Fibroblast of lung (primary cell): Measurements from ENCODE around the gene MRPL46. TPM values are rescaled to one million over a fixed set of nuclear protein-coding genes. Genes with fewer than 3 reads are reported as not detected.
A peak's percentile ranks its signal among the peaks of the same experiment; 100 is the strongest.

Experiments used
- DNase-seq, 2 donors: peaks; one replicate each; pipeline versions ENCODE4 v3.0.0 to v3.0.0-alpha.2; 2010; ENCODE audit warnings: low read depth in 2 of 2
- H2AFZ ChIP-seq: 2 replicates; pipeline ENCODE4 v1.5.1; 2012; ENCODE audit warnings: low read length, control low read depth, inconsistent platforms
- H3K27ac ChIP-seq: 2 replicates; pipeline ENCODE4 v1.5.1; 2011; ENCODE audit warnings: low read length, control low read depth; ENCODE audit not compliant: insufficient read depth
- H3K27me3 ChIP-seq: 2 replicates; pipeline ENCODE4 v1.5.1; 2011; ENCODE audit warnings: mild to moderate bottlenecking, low read length; ENCODE audit not compliant: control insufficient read depth, insufficient read depth
- H3K36me3 ChIP-seq: 2 replicates; pipeline ENCODE4 v1.5.1; 2011; ENCODE audit warnings: low read length; ENCODE audit not compliant: control insufficient read depth, insufficient read depth
- H3K4me1 ChIP-seq: 2 replicates; pipeline ENCODE4 v1.5.1; 2011; ENCODE audit warnings: low read length; ENCODE audit not compliant: control insufficient read depth, insufficient read depth; ENCODE audit errors: extremely low read depth
- H3K4me2 ChIP-seq: 2 replicates; pipeline ENCODE4 v1.5.1; 2011; ENCODE audit warnings: low read length, control low read depth; ENCODE audit not compliant: insufficient read depth; ENCODE audit errors: extremely low read depth
- H3K4me3 ChIP-seq, 4 experiments: fragments of 200-600 bp in 1 of 4; sonication (generic) in 1 of 4; replicated peaks in 1 of 4; 2 replicates each; pipeline ENCODE4 v1.5.1; 2011 to 2016; ENCODE audit warnings: low read length in 4 of 4, low read depth in 3 of 4, mild to moderate bottlenecking in 3 of 4, control low read depth in 2 of 4, inconsistent platforms in 1 of 4, mixed read lengths in 1 of 4; ENCODE audit not compliant: insufficient read depth in 1 of 4; ENCODE audit errors: control extremely low read depth in 1 of 4
- H3K79me2 ChIP-seq: 2 replicates; pipeline ENCODE4 v1.5.1; 2012; ENCODE audit warnings: mild to moderate bottlenecking, low read length, inconsistent platforms; ENCODE audit not compliant: control insufficient read depth, insufficient read depth
- H3K9ac ChIP-seq: 2 replicates; pipeline ENCODE4 v1.5.1; 2011; ENCODE audit warnings: mild to moderate bottlenecking, low read length, control low read depth; ENCODE audit not compliant: insufficient read depth
- H3K9me3 ChIP-seq: 2 replicates; pipeline ENCODE4 v1.5.1; 2012; ENCODE audit warnings: low read depth, low read length; ENCODE audit not compliant: control insufficient read depth, insufficient read depth
- H4K20me1 ChIP-seq: 2 replicates; pipeline ENCODE4 v1.5.1; 2011; ENCODE audit warnings: low read length; ENCODE audit not compliant: control insufficient read depth, insufficient read depth; ENCODE audit errors: extremely low read depth
- EZH2 ChIP-seq: IDR thresholded peaks from 2 replicates; pipeline ENCODE4 v1.5.1; 2012; ENCODE audit warnings: low read length, control low read depth, mild to moderate bottlenecking; ENCODE audit errors: missing control alignments
- polyA plus RNA-seq, 2 donors: library from polyadenylated mRNA; depleted of rRNA in 1 of 2; stranded (reverse) in 1 of 2; unstranded in 1 of 2; fragments of >200 nt; gene quantifications; 2 replicates each; pipeline ENCODE4 v1.2.1, GENCODE V29; 2011 to 2012; ENCODE audit warnings: missing spikeins in 1 of 2
- total RNA-seq: library from RNA; depleted of rRNA; stranded (reverse); fragments of >200 nt; gene quantifications from 2 replicates; pipeline ENCODE4 v1.2.1, GENCODE V29; 2014
- TF ChIP-seq, protein P1 (sequence below), 2 donors: IDR thresholded peaks in 1 of 2; conservative IDR thresholded peaks in 1 of 2; 1 replicate in 1 of 2; 2 replicates in 1 of 2; pipeline ENCODE4 v1.5.1; 2011 to 2012; ENCODE audit warnings: low read length in 2 of 2, control low read depth in 1 of 2, inconsistent platforms in 1 of 2, low read depth in 1 of 2, mild to moderate bottlenecking in 1 of 2

The MRPL46 gene
- total and polyA plus RNA-seq, 2 donors (not counting 1 experiment from before 2014, with no cell fraction given): 13.7 to 21.4 TPM

DNA sequence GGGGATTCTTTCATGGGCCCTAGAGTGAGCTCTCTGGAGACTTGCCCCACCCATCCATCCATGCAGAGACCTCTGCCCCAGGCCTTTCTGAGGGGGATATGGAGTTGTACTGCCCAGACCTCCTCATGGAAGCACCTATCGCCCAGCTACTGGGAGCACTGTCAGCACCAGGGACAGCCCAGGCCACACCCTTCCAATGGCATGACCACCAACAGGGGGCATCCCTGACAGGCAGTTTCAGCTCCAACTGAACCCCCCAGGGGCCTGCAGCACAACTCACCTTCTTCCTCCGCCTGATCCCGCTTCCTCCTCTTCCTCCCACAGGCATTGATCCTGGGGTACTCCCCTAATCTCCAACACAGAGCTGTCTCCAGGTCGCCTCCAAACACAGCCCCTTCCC, 22.1 kb upstream of the MRPL46 start:
- Histone ChIP-seq H3K27me3 (no peaks in the 10 kb centered on the region), H3K4me1 (no peaks in the 10 kb centered on the region), H3K9ac (no peak overlapping the region), H3K27ac (no peak overlapping the region), H3K36me3 (no peaks in the 10 kb centered on the region), H2AFZ (no peak overlapping the region), H3K9me3 (no peaks in the 10 kb centered on the region), H4K20me1 (no peaks in the 10 kb centered on the region), H3K4me2 (no peak overlapping the region), H3K4me3 (no peak overlapping the region), H3K79me2 (no peaks in the 10 kb centered on the region)
- no peak for DNase-seq
- TF ChIP-seq, protein P1, sequence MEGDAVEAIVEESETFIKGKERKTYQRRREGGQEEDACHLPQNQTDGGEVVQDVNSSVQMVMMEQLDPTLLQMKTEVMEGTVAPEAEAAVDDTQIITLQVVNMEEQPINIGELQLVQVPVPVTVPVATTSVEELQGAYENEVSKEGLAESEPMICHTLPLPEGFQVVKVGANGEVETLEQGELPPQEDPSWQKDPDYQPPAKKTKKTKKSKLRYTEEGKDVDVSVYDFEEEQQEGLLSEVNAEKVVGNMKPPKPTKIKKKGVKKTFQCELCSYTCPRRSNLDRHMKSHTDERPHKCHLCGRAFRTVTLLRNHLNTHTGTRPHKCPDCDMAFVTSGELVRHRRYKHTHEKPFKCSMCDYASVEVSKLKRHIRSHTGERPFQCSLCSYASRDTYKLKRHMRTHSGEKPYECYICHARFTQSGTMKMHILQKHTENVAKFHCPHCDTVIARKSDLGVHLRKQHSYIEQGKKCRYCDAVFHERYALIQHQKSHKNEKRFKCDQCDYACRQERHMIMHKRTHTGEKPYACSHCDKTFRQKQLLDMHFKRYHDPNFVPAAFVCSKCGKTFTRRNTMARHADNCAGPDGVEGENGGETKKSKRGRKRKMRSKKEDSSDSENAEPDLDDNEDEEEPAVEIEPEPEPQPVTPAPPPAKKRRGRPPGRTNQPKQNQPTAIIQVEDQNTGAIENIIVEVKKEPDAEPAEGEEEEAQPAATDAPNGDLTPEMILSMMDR (conservative IDR thresholded peaks at IDR 0.05 in 1 of 2, IDR thresholded peaks at IDR 0.05 in 1 of 2; ENCODE audit: low read depth in 1 of 2, low read length in 2 of 2): no peak

DNA sequence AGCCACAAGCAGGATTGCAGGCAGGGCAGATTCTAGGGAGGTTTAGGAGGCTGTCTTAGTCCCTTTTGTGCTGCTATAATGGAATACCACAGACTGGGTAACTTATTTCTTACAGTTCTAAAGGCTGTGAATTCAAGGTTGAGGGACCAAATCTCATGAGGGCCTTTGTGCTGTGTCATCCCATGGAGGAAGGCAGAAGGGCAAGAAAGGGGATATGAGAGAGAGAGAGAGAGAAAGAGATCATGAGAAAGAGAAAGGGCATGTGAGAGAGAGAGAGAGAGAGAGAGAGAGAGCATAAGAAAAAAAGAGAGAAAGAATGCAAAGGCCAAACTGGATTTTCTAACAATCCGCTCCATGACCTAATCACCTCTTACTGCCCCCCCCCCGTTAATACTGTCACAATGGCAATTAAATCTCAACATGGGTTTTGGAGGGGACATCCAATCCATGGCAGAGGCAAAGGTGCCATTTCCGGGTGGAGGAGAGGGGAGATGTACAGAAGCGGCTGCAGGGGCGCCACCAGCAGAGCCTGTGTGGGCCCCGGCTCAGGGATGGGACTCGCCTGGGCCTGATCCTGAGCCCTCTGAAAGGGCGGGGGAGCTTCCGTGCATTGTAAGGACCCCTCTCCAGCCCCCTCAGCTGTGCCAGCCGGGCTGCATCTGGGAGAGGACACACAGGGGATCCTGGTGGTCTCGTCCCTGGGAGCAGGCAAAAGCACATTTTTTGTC, 20.8 kb upstream of the MRPL46 start:
- no peaks in the 10 kb centered on the region for H3K27me3 ChIP-seq
- TF ChIP-seq EZH2: no peak
- TF ChIP-seq, protein P1 (conservative IDR thresholded peaks at IDR 0.05 in 1 of 2, IDR thresholded peaks at IDR 0.05 in 1 of 2; ENCODE audit: low read depth in 1 of 2, low read length in 2 of 2): no peak
- no peak overlapping the region for H3K4me2 ChIP-seq
- no peak for DNase-seq
- no peak overlapping the region for H3K9ac ChIP-seq
- no peaks in the 10 kb centered on the region for H3K79me2 ChIP-seq
- H3K4me3 ChIP-seq: no peak overlapping the region
- no peaks in the 10 kb centered on the region for H3K36me3 ChIP-seq
- no peaks in the 10 kb centered on the region for H4K20me1 ChIP-seq
- no peak overlapping the region for H3K27ac ChIP-seq
- no peaks in the 10 kb centered on the region for H3K9me3 ChIP-seq
- H2AFZ ChIP-seq: no peak overlapping the region
- H3K4me1 ChIP-seq: no peaks in the 10 kb centered on the region

DNA sequence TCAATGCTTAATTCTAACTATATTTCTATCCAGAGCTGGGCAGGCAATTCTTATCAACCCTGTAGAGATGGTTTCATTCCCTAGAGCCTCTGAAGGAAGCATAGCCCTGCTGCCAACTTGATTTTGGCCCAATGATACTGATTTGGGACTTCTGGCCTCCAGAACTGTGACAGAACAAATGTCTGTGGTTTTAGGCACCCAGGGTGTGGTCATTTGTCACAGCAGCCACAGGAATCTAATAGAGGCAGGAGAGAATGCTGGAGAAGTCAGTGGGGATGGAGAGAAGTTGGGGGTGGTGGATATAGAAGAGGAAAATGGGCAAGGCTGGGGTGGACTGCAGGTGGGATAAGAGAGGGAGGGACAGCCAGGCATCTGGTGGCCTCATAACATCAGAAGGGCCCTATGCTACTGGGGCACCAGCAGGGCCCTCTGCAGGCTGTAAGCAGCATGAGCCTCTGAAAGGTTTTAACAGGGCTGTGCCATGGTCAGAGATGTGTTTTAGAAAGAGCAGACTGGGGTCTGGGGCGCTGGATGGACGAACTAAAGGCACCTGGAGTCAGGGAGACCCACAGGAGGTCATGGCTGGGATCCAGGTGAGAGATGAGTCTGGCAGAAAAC, 20.1 kb upstream of the MRPL46 start:
- Histone ChIP-seq H3K9me3 (no peaks in the 10 kb centered on the region), H3K27me3 (no peaks in the 10 kb centered on the region), H3K4me1 (no peaks in the 10 kb centered on the region), H2AFZ (no peak overlapping the region), H3K9ac (no peak overlapping the region), H3K27ac (no peak overlapping the region), H3K4me3 (no peak overlapping the region), H3K4me2 (no peak overlapping the region), H3K79me2 (no peaks in the 10 kb centered on the region), H4K20me1 (no peaks in the 10 kb centered on the region), H3K36me3 (no peaks in the 10 kb centered on the region)
- peak in 1 of 2 donors; percentile 21 for DNase-seq
- no peak for TF ChIP-seq EZH2
- TF ChIP-seq, protein P1 (conservative IDR thresholded peaks at IDR 0.05 in 1 of 2, IDR thresholded peaks at IDR 0.05 in 1 of 2; ENCODE audit: low read depth in 1 of 2, low read length in 2 of 2): no peak
